Urinary bladder (tissue), 4 donors: ENCODE measurements around the gene OTOP1. TPM values are rescaled to one million over a fixed set of nuclear protein-coding genes. Genes with fewer than 3 reads are reported as not detected.
"Not testable (repeated sequence)": the region's sequence is repeated elsewhere in the genome, so short reads cannot be mapped to it uniquely, and the experiment has no call there.

Experiments used
- DNase-seq: peaks from one replicate; pipeline ENCODE4 v3.0.0-alpha.2; 2015; ENCODE audit errors: extremely low spot score
- H3K27ac ChIP-seq: one replicate; pipeline ENCODE4 v1.5.1; 2013; ENCODE audit warnings: low read depth, mild to moderate bottlenecking, moderate library complexity
- H3K36me3 ChIP-seq: one replicate; pipeline ENCODE4 v1.6.1; 2013; ENCODE audit warnings: mild to moderate bottlenecking, moderate library complexity; ENCODE audit not compliant: insufficient read depth
- H3K4me1 ChIP-seq: one replicate; pipeline ENCODE4 v1.6.1; 2013; ENCODE audit warnings: mild to moderate bottlenecking, moderate library complexity; ENCODE audit not compliant: insufficient read depth
- H3K4me3 ChIP-seq: one replicate; pipeline ENCODE4 v1.5.1; 2013; ENCODE audit warnings: low read depth, low read length
- WGBS: extraction: QIAGEN DNeasy Blood & Tissue Kit; methylation state at CpG from one replicate; pipeline ENCODE4 v1.1.7; 2013; 5-methylcytosine and 5-hydroxymethylcytosine counted together
- polyA plus RNA-seq: library from polyadenylated mRNA; stranded (reverse); fragments of 200-250 nt; gene quantifications from one replicate; pipeline ENCODE4 v1.2.3, GENCODE V29; 2013
- total RNA-seq: library from RNA; depleted of rRNA; stranded (reverse); fragments of >200 nt; gene quantifications from one replicate; pipeline ENCODE4 v1.2.3, GENCODE V29; 2014
- donor health status: healthy with polysubstance abuse.
- donor health status: healthy.

Gene OTOP1
- total RNA-seq: not detected
- polyA plus RNA-seq: not detected

DNA sequence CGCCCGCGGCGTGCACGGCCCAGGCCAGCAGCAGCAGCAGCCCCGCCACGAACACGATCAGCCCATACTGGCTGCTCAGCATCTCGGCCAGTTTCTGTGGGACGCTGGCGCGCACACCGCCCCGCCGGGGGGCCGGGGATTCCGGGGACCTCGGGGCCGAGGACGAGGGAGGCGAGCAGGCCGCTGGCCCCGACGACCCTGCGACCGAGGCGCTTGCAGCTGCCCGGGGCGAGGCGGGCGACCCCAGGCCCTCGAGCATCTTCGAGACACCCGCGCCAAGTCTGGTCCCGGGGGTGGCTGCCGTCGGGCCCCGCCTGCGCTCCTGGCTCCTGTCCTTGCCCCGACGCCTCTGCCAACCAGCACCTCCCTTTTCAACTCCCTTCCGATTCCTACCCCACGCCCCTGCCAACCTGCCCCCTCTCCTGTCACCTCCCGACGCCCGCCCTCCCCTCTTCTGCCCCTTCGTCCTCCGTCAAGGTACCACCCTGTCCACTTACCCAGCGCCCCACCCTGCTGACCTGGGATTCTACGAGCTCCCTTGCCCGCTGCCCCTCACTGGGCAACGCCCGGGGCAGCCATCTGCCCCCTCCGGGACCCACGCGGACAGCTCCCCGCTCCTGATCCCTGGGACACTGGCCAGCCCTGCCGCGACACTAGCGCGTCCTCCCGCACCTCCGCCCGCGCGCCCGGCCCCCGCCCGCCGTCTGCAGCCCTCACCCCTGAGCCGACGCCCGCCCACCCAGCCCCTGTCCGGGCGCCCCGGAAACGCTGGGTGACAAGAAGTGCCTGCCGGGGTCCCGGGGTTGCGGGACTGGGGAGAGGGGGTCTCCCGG, at the start of gene OTOP1:
Gene OTOP1 (minus strand): TSS at position 324 of the 833 bp plus-strand sequence. CDS start 65 bp downstream, at position 259.
- no peak for DNase-seq
- WGBS: 13% methylated on average over 82 of the region's 82 CpGs
- no peaks in the 10 kb centered on the region for H3K36me3 ChIP-seq
- no peak within 1 kb of the TSS for H3K27ac ChIP-seq
- no peaks in the 10 kb centered on the region for H3K4me1 ChIP-seq
- peak within 1 kb of the TSS; percentile 9 for H3K4me3 ChIP-seq

GRCh38 chr4:4274226-4274625, 47.5 kb upstream of the OTOP1 start:
- no peaks in the 10 kb centered on the region for H3K4me1 ChIP-seq
- 96% methylated on average over 14 of the region's 14 CpGs for WGBS
- H3K4me3 ChIP-seq: no peak overlapping the region
- no peaks in the 10 kb centered on the region for H3K36me3 ChIP-seq
- DNase-seq: no peak
- H3K27ac ChIP-seq: no peak overlapping the region

- no peak for DNase-seq
- H3K27ac ChIP-seq: no peak overlapping the region
- no peaks in the 10 kb centered on the region for H3K36me3 ChIP-seq
- 89% methylated on average over 10 of the region's 10 CpGs for WGBS
- no peaks in the 10 kb centered on the region for H3K4me1 ChIP-seq
- no peak overlapping the region for H3K4me3 ChIP-seq
These were observed 45.2 kb upstream of the OTOP1 start for GRCh38 chr4:4271912-4272311.

DNA sequence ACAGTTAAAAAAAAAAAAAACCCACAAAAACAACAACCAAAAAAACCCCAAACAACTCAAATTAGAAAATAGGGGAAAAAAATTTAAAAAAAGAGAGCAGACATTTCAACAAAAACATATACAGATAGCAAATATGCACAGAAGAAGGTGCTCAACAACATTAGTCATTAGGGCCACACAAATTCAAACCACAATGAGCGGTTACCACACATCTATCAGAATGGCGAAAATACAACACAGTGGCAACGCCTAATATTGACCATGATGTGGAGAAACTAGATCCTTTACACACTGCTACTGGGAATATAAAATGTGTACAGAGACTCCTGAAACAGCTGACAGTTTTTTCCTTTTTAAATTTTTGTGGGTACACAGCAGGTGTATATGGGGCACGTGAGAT, 43.8 kb upstream of the OTOP1 start:
- Histone ChIP-seq H3K27ac (no peak overlapping the region), H3K36me3 (no peaks in the 10 kb centered on the region), H3K4me3 (no peak overlapping the region), H3K4me1 (no peaks in the 10 kb centered on the region)
- 81% methylated on average over 4 of the region's 4 CpGs for WGBS
- no peak for DNase-seq

DNA sequence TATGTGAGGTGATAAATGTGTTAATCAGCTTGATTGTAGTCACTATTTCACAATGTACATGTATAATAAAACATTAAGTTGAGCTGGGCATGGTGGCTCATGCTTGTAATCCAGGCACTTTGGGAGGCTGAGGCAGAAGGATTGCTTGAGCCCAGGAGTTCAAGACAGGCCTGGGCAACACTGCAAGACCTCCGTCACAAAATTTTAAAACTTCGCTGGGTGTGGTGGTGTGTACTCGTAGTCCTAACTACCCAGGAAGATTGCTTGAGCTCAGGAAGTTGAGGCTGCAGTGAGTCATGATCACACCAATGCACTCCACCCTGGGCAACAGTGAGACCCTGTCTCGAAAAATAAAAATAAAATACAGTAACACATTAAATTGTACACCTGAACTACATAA, 43.1 kb upstream of the OTOP1 start:
- Histone ChIP-seq H3K4me1 (no peaks in the 10 kb centered on the region), H3K36me3 (no peaks in the 10 kb centered on the region), H3K4me3 (no peak overlapping the region), H3K27ac (no peak overlapping the region)
- WGBS: 81% methylated on average over 4 of the region's 4 CpGs
- no peak for DNase-seq

GRCh38 chr4:4269331-4269731, 42.6 kb upstream of the OTOP1 start:
- Histone ChIP-seq H3K4me3 (no peak overlapping the region), H3K36me3 (no peaks in the 10 kb centered on the region), H3K27ac (no peak overlapping the region), H3K4me1 (no peaks in the 10 kb centered on the region)
- no peak for DNase-seq
- WGBS: 87% methylated on average over 11 of the region's 11 CpGs

GRCh38 chr4:4268776-4269175, 42.0 kb upstream of the OTOP1 start:
- H3K36me3 ChIP-seq: no peaks in the 10 kb centered on the region
- DNase-seq: no peak
- H3K4me3 ChIP-seq: no peak overlapping the region
- H3K4me1 ChIP-seq: no peaks in the 10 kb centered on the region
- WGBS: 88% methylated on average over 1 of the region's 1 CpG
- H3K27ac ChIP-seq: no peak overlapping the region

- WGBS: 83% methylated on average over 5 of the region's 5 CpGs
- Histone ChIP-seq H3K27ac (no peak overlapping the region), H3K4me3 (no peak overlapping the region), H3K4me1 (no peaks in the 10 kb centered on the region), H3K36me3 (no peaks in the 10 kb centered on the region)
- no peak for DNase-seq
These were observed 41.3 kb upstream of the OTOP1 start for GRCh38 chr4:4267981-4268380.

DNA sequence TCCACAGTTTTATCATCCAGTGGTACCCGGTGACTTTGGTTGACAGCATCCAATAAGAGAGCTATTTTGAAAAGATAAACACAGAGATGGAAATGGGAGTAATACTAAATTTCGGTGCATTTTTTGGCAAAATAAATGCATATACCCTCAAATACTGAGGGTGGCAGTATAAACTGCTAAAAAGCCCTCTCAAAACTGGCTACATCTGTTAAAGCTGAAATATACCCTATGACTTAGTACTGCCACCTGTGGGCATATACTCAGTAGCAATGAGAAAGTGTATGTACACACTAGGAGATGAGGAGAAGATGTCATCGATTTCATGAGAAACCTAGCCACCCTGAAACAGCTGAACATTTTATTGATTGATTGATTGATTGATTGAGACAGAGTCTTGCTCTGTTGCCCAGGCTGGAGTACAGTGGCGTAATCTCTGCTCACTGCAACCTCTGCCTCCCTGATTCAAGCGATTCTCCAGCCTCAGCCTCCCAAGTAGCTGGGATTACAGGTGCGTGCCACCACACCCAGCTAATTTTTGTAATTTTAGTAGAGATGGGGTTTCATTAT, 33.5 kb upstream of the OTOP1 start:
- H3K36me3 ChIP-seq: no peaks in the 10 kb centered on the region
- no peak overlapping the region for H3K27ac ChIP-seq
- 71% methylated on average over 6 of the region's 6 CpGs for WGBS
- no peaks in the 10 kb centered on the region for H3K4me1 ChIP-seq
- DNase-seq: no peak
- H3K4me3 ChIP-seq: no peak overlapping the region

GRCh38 chr4:4259484-4260100, 32.9 kb upstream of the OTOP1 start:
- no peak for DNase-seq
- H3K4me3 ChIP-seq: no peak overlapping the region
- H3K36me3 ChIP-seq: no peaks in the 10 kb centered on the region
- H3K27ac ChIP-seq: no peak overlapping the region
- 29% methylated on average over 9 of the region's 9 CpGs for WGBS
- H3K4me1 ChIP-seq: no peaks in the 10 kb centered on the region

- DNase-seq, H3K27ac ChIP-seq, H3K4me3 ChIP-seq, H3K4me1 ChIP-seq, H3K36me3 ChIP-seq: not testable (repeated sequence)
- WGBS: 82% methylated on average over 3 of the region's 3 CpGs
These were observed 31.0 kb upstream of the OTOP1 start for GRCh38 chr4:4257705-4258104.

- no peak for DNase-seq
- WGBS: 77% methylated on average over 10 of the region's 10 CpGs
- Histone ChIP-seq H3K27ac (no peak overlapping the region), H3K4me1 (no peaks in the 10 kb centered on the region), H3K4me3 (no peak overlapping the region), H3K36me3 (no peaks in the 10 kb centered on the region)
These were observed 30.1 kb upstream of the OTOP1 start for GRCh38 chr4:4256799-4257198.

DNA sequence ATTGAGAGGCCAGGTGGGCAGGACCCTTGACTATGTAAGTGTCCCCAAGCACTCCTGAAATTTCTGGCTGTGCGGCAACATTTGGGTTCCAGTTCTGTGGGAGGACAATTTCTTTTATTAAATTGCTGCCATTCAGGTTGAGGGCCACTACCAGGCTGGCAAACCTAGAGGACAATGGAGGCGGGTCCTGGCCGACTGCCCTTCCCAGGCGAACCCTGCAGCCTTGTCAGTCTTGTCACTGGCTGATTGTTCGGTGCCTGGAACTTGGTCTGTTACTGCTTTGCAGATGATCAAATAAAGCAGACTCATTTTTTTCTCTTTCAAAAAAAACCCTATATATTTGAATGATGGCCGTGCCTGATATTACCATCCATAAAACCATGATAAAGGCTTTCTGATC, 27.9 kb upstream of the OTOP1 start:
- Histone ChIP-seq H3K4me3 (no peak overlapping the region), H3K27ac (no peak overlapping the region)
- WGBS: 82% methylated on average over 6 of the region's 6 CpGs

GRCh38 chr4:4254199-4254598, 27.5 kb upstream of the OTOP1 start:
- no peaks in the 10 kb centered on the region for H3K36me3 ChIP-seq
- no peak for DNase-seq
- H3K4me3 ChIP-seq: no peak overlapping the region
- no peaks in the 10 kb centered on the region for H3K4me1 ChIP-seq
- 80% methylated on average over 11 of the region's 11 CpGs for WGBS
- no peak overlapping the region for H3K27ac ChIP-seq

More for the DNA sequence above, 27.9 kb upstream of the OTOP1 start:
- no peak for DNase-seq
- Histone ChIP-seq H3K36me3 (no peaks in the 10 kb centered on the region), H3K4me1 (no peaks in the 10 kb centered on the region)
